Measurements from ENCODE around the gene LY6G5C. TPM values are rescaled to one million over a fixed set of nuclear protein-coding genes. Genes with fewer than 3 reads are reported as not detected.

Gene LY6G5C
- total and polyA plus RNA-seq, 9 of the 15 experiments (the other 6 are each of a cell fraction or from before 2014, with no cell fraction given): 0.10 to 0.67 (median 0.46) TPM; not detected in 4

GRCh38 chr6:31680226-31681134 lies at the start of gene LY6G5C (continued):
- TF ChIP-seq ELK1 (CRISPR knock-in tag; IDR thresholded peaks at IDR 0.05) (no peak), ZNF239 (CRISPR knock-in tag; IDR thresholded peaks at IDR 0.05) (peak; percentile 38), MNT (conservative IDR thresholded peaks at IDR 0.05) (peak in 1 of 2 experiments; percentile 21; a peak in 1 of 4 replicates), ZKSCAN3 (CRISPR knock-in tag; IDR thresholded peaks at IDR 0.05) (no peak), NCOA2 (IDR thresholded peaks at IDR 0.05; ENCODE audit: partially characterized antibody in 2 of 2) (no peak), PCBP2 (IDR thresholded peaks at IDR 0.05; ENCODE audit: low read depth, low read length, poor library complexity, severe bottlenecking) (no peak), BCLAF1 (IDR thresholded peaks at IDR 0.05; ENCODE audit: borderline replicate concordance in 1 of 2, control insufficient read depth in 1 of 2, low read depth in 2 of 2, low read length in 1 of 2) (no peak), ZNF668 (CRISPR knock-in tag; IDR thresholded peaks at IDR 0.05) (no peak), YBX1 (IDR thresholded peaks at IDR 0.05) (no peak), ZNF140 (CRISPR knock-in tag; IDR thresholded peaks at IDR 0.05) (no peak), ZBTB49 (CRISPR knock-in tag; IDR thresholded peaks at IDR 0.05; ENCODE audit: borderline replicate concordance) (no peak), TRIM24 (IDR thresholded peaks at IDR 0.05) (no peak), MLLT1 (IDR thresholded peaks at IDR 0.05) (no peak), ARID3B (CRISPR knock-in tag; IDR thresholded peaks at IDR 0.05; ENCODE audit: borderline replicate concordance) (no peak)
